OCI-LY3 (cell line): ENCODE results near the gene BNC2.

ENCODE experiments used
- EZH2phosphoT487 ChIP-seq: fragments of 200-600 bp; shearing (Covaris generic); IDR thresholded peaks from 2 replicates; pipeline ENCODE4 v1.6.1; 2018; ENCODE audit warnings: antibody characterized with exemption, mixed run types, low read depth
- TF ChIP-seq, protein P1 (sequence below): fragments of 200-600, 300-600 bp; sonication (generic); IDR thresholded peaks from 2 replicates; pipeline ENCODE4 v1.5.1; 2014; ENCODE audit warnings: antibody characterized with exemption, low read length, low read depth

DNA sequence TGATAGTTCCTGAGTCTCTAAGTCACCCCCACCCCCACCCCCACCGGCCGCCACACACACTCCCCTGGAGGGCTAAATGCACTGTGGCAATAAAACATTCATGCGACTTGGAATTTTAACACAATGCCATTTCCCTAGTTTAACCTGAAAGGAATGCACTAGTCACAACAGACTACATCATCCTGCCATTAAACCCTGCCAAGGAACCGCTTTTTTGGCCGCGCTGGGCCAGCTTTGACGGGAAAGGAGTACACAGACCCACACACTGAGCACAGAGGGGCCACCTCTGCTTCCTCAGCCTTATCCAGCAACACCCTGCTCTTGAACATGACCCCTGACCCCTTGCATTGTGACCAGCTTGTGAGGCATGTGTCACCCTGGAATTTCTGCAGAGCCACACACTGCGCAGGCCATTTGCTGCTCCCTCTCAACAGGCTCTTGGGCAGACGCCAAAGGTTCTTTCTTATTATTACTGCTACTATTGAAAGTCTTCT, 165.3 kb downstream of the BNC2 start:
- TF ChIP-seq, protein P1, sequence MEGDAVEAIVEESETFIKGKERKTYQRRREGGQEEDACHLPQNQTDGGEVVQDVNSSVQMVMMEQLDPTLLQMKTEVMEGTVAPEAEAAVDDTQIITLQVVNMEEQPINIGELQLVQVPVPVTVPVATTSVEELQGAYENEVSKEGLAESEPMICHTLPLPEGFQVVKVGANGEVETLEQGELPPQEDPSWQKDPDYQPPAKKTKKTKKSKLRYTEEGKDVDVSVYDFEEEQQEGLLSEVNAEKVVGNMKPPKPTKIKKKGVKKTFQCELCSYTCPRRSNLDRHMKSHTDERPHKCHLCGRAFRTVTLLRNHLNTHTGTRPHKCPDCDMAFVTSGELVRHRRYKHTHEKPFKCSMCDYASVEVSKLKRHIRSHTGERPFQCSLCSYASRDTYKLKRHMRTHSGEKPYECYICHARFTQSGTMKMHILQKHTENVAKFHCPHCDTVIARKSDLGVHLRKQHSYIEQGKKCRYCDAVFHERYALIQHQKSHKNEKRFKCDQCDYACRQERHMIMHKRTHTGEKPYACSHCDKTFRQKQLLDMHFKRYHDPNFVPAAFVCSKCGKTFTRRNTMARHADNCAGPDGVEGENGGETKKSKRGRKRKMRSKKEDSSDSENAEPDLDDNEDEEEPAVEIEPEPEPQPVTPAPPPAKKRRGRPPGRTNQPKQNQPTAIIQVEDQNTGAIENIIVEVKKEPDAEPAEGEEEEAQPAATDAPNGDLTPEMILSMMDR: no peak
- TF ChIP-seq EZH2phosphoT487: no peak
